GM18909 (cell line): ENCODE data around the gene TREM2.
"Not testable (repeated sequence)": the region's sequence is repeated elsewhere in the genome, so short reads cannot be mapped to it uniquely, and the experiment has no call there.

ENCODE experiments used
- ATAC-seq: cut with Tn5 transposase; IDR thresholded peaks from one replicate; pipeline ENCODE4 v1.9.1; 2021; ENCODE audit warnings: mild to moderate bottlenecking; ENCODE audit not compliant: unreplicated experiment, poor library complexity

TREM2 gene

DNA sequence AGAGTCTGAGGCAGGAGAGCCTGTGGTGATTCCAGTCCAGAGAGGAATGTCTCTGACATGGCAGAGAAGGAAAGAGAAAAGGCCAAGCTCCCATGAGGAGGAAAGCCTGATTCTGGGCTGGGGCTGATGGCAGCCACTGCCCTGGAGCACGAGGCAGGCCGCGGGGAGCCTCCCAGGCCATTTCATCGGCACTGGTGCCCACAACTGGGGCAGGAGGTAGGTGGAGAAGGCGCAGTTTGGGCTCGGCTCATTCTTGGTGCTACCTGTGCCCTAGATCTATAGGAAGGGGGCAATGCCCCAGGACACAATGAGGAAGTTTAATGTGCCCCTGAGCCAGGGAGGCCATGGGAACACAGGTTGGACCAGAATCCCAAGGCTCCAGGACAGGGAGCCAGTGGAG lies 6.1 kb downstream of the TREM2 start:
- no peak for ATAC-seq

DNA sequence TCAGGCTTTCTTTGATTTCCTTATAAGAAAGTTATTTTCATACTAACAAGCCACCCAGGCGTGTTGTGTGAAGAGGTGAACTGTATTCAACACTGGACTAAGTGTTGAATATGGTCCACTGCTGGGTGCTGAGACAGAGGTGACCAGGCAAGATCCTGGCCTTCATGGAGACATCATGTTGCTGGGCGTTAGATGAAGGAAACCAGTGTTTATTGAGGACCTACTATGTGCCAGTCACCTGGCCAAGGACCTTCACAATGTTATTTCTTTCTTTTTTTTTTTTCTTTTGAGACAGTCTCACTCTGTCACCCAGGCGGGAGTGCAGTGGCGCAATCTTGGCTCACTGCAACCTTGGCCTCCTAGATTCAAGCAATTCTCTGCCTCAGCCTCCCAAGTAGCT lies 6.9 kb downstream of the TREM2 start:
- no peak for ATAC-seq

DNA sequence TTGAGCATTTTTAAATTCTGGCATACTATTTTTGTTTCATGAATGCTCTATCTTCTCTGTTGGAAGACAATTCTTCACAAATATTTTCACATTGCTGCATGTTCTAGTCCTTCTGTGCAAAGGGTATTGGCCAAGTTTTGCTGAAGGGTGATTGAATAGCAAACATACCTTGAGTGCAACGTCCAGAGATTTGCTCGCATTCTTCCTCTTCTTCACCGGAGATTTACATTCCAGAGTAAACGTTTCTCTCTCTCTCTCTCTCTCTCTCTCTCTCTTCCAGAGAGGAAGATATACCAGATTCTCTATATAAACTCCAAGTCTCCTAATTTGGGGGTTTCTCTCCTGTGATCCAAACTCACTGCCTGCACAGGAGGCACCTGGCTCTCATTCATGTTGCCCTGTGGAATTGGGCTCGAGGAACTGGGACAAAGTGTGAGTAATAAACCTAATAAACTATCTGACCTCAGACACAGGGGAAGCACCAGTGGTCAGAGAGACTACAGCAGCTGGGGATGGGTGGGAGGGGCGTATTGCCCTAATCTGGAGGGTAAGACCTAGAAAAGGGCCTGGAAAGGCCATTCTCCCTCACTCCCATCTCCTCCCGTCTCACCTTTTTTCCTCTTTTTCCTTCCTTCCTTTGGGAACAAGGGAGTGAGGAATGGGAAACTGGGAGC lies 7.6 kb downstream of the TREM2 start:
- no peak for ATAC-seq

DNA sequence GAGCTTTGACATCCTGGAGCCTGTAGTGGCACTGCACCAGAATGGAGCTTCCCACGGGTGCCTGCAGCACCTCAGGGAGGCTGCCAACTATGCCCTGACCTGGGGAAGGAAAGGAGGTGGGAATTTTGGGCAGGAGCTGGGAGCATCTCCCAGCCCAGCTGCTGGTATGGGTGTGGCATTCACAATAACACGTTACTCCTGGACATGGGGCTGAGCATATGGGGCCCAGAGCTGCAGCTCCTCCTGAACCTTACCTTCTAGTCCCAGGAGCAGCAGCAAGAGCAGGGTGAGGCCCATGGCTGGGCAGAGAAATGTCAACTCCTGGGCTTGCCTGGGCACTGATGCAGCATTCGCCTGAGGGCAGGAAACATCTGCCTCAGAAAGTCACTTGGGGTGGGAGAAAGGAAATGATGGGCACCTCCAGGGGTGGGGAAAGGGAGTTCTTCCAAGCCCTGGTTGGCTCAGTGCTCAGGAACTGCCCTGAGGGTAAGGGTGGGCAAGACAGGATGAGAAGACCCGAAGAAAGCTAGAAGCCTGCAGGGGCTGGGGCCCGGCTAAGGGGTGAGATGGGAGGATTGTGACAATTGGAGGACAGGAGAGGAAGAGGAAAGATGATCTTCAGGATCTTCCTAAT lies 8.8 kb downstream of the TREM2 start, which contains the start of gene TREML1:
Gene TREML1 (minus strand): TSS at position 356 of the 634 bp plus-strand sequence. CDS start 59 bp downstream, at position 297.
- ATAC-seq, result no peak

DNA sequence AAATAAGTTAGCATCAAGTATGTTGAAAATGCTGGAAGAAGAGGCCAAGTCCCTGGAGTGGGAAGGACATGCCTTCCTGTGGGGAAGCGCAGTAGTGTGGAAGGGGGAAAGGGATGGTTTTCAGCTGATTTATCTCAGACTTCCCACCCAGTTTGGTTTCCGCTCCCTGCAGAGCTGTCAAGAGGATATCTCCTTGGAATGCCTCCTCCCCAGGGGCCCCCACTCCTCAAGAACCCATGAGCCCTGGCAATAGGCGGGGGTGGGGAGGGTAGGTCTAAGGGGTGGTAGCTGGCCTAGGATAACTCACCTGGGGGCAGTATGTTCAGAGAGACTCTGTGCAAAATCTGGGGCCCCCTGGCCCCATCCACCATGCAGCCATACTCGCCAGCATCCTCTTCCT lies 9.5 kb downstream of the TREM2 start:
- no peak for ATAC-seq

DNA sequence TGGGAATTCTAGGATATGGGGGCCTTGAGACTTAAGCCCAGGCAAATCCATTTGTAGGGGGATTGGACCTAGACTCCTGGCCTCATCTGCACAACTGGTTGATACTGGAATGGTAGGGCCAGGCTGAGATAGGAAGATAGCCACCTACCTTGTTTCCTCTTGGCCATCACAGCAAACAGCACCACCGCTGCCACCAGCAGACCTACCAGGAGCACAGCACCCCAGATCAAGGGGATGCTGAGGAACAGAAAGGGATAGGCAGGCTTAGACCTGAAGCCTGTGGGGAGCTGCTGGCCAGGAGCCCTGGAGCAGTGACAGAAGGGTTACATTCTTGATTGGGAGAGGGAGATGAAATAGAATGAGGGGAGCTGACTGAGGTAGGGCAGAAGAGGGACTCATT lies 12.2 kb downstream of the TREM2 start:
- no peak for ATAC-seq

DNA sequence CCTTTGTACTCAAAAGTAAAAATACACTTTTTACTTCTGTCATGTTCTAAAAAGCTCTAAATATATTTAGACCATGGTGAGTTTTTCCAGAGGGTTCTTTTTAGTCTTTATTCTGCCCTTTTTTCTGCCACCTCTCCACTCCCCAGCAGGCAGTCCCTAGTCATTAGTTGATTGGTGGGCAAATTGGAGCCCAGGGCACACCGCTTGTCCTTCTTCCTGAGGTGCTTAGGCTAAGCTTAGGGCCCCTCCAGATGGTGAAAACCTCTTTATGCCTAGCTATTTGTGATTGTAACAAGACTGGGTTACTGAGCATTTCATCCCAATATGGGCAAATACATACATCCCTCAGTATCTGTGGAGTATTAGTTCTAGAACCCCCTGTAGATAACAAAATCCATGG lies 15.0 kb downstream of the TREM2 start:
- no peak for ATAC-seq

DNA sequence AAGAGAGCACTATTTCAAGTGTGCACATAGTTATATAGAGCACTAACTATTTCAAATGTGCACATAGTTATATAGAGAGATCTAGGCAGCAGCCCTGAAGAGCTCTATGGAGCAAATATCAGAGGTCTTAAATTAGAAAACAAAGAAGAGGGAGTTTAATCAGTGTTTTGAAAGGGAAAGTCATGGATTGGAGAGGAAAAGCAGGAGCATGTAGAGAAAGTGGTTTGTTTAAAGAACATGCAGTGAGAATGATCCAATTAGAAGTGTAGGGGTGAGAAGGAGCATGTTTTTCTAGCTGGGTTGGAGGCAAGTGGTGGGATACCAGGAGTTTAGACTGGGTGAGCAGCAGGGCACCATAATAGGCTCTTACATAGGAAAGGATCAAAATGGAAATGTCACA lies 26.0 kb downstream of the TREM2 start:
- no peak for ATAC-seq

DNA sequence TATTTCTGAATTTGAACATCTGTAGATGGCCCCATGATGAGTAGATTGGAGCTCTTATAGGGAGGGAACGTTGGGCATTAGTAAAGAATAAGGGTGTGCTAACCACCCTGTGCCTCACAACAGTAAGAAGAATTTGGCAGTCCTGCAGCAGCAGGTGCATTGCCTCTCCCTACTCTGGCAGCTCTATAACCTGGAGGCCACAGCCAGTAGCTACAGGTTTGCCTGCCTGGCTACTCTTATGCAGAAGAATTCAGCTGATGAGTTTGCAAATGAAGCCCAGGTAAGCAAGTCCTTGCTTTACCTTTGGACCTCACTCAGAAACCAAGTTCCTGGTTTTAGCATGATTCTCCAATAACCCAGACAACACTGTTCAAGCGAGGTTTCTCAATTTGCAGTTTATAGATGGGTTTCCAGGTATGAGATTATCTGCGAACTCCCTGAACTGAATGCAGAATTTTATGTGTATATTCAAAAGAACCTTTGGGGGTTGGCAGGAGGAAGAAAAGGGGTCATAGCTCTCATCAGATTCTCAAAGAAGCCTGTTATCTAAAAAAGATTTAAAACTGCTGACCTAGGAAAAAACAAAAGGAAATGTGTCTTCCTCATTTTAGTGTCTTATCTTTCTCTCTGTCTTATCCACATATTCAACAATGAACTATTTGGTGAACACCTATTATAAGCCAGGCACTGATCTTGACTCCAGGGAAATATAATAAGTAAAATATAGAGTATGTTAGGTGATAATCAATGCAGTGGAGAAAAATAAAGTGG lies 27.7 kb downstream of the TREM2 start:
- no peak for ATAC-seq

DNA sequence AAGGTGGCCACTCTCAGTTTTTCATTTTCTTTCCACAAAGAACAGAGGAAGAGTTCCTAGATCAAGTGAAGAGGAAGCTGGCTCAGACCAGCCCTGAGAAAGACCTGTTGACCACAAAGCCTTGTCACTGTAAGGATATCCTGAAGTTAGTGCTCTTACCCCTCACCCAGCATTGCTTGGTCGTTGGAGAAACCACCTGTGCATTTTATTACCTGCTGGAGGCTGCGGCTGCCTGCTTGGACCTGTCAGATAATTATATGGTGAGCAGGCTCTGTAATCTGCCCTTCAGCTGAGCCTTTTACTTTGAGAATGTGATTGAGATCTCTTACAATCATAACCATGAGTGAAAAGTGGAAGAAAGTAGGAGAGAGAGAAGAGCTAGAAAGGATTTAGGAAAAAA lies 30.7 kb downstream of the TREM2 start:
- no peak for ATAC-seq

DNA sequence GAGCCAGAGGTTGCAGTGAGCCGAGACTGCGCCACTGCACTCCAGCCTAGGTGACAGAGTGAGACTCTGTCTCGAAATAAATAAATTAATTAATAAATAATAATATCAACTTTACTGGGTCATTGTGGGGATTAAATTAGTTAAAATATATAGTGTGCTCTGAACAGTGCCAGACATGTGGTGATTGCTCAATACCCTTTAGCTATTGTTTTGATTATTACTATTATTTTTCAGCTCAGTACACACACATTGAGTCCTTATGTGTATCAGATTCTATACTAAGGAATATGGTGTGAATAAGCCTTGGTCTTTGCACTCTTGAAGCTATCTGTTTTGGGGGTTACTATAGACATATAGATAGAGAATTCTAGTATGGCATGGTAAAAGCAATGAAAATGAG lies 37.6 kb downstream of the TREM2 start:
- ATAC-seq, result no peak

DNA sequence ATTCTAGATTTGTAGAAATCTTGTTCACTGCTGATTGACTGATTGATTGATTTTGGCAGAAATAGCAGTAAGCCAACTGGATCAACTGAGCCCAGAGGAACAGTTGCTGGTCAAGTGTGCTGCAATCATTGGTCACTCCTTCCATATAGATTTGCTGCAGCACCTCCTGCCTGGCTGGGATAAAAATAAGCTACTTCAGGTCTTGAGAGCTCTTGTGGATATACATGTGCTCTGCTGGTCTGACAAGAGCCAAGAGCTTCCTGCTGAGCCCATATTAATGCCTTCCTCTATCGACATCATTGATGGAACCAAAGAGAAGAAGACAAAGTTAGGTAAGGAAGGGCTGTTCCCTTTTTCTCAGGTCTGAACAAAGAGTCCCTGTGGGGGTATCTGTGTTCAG lies 40.0 kb downstream of the TREM2 start:
- ATAC-seq, result no peak

DNA sequence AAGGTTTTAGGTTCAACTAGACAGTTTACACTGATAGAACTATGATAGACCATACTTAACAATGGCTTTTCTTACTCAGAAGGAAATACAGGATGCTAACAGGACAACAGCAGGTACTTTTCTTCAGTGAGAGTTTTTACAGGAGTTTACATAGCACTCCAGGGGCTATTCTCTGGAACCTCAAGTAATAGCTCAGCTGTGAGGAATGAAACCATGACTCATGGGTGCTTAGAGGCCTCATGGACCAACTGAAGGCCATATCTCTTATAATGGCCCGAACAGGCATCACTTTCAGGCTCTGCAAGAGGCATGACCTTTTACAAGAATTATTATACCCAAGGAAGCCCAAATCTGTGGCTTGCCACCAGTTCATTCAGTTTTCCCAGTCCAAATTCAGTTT lies 40.5 kb downstream of the TREM2 start:
- ATAC-seq, result no peak

DNA sequence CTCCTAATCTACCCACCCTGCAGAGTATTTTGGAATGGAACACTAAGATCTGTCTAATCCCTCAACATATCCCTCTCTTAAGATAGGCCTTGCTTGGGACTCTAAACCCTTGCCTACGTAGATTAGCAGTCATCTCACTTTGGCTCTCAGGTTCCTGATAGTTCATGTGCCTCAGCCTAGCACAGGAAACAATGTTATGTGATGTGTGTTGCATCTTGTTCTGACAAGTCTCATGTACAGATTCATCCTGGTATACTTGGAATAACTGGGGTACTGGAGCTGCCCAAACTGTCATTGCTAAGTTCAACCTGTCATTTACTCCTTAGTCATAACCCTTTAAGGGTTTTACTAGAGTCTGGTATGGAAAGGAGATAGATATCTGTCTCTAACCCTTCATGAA lies 42.9 kb downstream of the TREM2 start:
- ATAC-seq, result no peak

DNA sequence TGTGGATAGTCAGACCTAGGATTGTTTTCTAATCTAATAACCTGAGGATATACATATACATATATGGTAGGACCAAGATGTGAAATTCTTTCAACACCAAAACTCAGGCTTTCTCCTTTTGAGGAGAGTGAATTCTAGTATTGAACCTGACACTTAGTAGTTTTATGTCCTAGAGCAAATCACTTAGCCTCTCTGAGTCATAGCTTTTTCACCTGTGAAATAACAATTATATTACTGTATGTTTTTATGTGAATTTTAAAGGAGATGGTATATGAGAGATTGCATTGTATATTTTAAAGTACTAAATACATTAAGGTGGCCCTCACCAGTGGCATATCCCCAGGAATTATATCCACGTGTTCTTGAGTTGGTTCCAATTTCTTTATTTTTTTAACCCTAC lies 43.4 kb downstream of the TREM2 start:
- no peak for ATAC-seq

DNA sequence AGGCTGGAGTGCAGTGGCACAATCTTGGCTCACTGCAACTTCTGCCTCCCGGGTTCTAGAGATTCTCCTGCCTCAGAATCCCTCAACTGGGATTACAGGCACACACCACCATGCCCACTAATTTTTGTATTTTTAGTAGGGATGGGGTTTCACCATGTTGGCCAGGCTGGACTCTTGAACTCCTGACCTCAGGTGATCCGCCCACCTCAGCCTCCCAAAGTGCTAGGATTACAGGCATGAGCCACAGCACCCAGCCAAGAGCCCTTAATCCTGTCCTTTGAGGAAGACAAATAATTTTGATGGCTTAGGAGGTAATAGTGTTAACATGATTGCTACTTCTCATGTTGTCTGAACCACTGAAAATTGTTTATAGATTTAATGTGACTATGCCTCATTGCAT lies 47.9 kb downstream of the TREM2 start:
- not testable (repeated sequence) for ATAC-seq

DNA sequence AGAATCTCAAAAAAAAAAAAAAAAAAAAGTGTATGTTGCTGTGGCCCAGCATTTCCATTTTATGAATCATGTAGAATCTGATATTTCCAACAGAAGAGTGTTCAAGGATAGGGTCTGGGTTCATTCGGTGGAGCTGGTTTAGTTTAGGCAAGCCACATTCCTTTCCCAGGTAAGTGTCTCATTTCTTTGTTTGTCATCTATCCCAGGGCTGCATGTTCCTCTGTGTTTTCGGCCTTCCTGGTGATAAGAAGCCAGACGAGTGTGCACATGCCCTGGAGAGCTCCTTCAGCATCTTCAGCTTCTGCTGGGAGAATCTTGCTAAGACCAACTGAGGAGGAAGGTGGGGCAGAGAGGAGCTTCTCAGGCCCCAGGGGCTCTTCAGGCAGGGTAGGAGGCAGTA lies 51.9 kb downstream of the TREM2 start:
- no peak for ATAC-seq
